ENCODE results near the gene SUCLG2.

Gene SUCLG2

GRCh38 chr3:67468511-67468910 lies 185.9 kb downstream of the SUCLG2 start:
- Histone ChIP-seq H2AFZ (ENCODE audit: low read length) (no peak overlapping the region), H3K27ac (ENCODE audit: low read depth, low read length, poor library complexity, severe bottlenecking) (no peak overlapping the region), H3K9me3 (ENCODE audit: low read length) (no peaks in the 10 kb centered on the region), H3K36me3 (ENCODE audit: insufficient read depth, low read length) (no peaks in the 10 kb centered on the region), H3K9me2 (ENCODE audit: low read depth, low read length) (no peaks in the 10 kb centered on the region), H4K20me1 (ENCODE audit: insufficient read depth, low read length) (no peaks in the 10 kb centered on the region), H3K4me1 (ENCODE audit: insufficient read depth, low read length, severe bottlenecking) (no peaks in the 10 kb centered on the region), H3F3A (ENCODE audit: insufficient read depth, low read length) (no peaks in the 10 kb centered on the region), H3K27me3 (ENCODE audit: insufficient read depth, low read length) (no peaks in the 10 kb centered on the region), H3K4me3 (ENCODE audit: low read depth, low read length, poor library complexity, severe bottlenecking) (no peak overlapping the region), H3K79me2 (ENCODE audit: insufficient read depth, low read length) (no peaks in the 10 kb centered on the region), H3K4me2 (ENCODE audit: low read length) (no peak overlapping the region), H3K9ac (ENCODE audit: low read length) (no peak overlapping the region)
- TF ChIP-seq CTCF (IDR thresholded peaks at IDR 0.05; ENCODE audit: low read length) (no peak), EZH2 (IDR thresholded peaks at IDR 0.05; ENCODE audit: borderline replicate concordance, low read length) (no peak)

GRCh38 chr3:67463656-67464055 lies 190.8 kb downstream of the SUCLG2 start:
- Histone ChIP-seq H3K4me1 (ENCODE audit: insufficient read depth, low read length, severe bottlenecking) (no peaks in the 10 kb centered on the region), H3K9me3 (ENCODE audit: low read length) (no peaks in the 10 kb centered on the region), H3K27ac (ENCODE audit: low read depth, low read length, poor library complexity, severe bottlenecking) (no peak overlapping the region), H3F3A (ENCODE audit: insufficient read depth, low read length) (no peaks in the 10 kb centered on the region), H2AFZ (ENCODE audit: low read length) (no peak overlapping the region), H3K4me2 (ENCODE audit: low read length) (no peak overlapping the region), H3K36me3 (ENCODE audit: insufficient read depth, low read length) (no peaks in the 10 kb centered on the region), H4K20me1 (ENCODE audit: insufficient read depth, low read length) (no peaks in the 10 kb centered on the region), H3K4me3 (ENCODE audit: low read depth, low read length, poor library complexity, severe bottlenecking) (no peak overlapping the region), H3K9ac (ENCODE audit: low read length) (no peak overlapping the region), H3K27me3 (ENCODE audit: insufficient read depth, low read length) (no peaks in the 10 kb centered on the region), H3K9me2 (ENCODE audit: low read depth, low read length) (no peaks in the 10 kb centered on the region; the same call in 1 of the 2 replicates), H3K79me2 (ENCODE audit: insufficient read depth, low read length) (no peaks in the 10 kb centered on the region)
- TF ChIP-seq EZH2 (IDR thresholded peaks at IDR 0.05; ENCODE audit: borderline replicate concordance, low read length): no peak
- no peak for TF ChIP-seq CTCF (IDR thresholded peaks at IDR 0.05; ENCODE audit: low read length)

- Histone ChIP-seq H3K9ac (ENCODE audit: low read length) (no peak overlapping the region), H3K27me3 (ENCODE audit: insufficient read depth, low read length) (no peaks in the 10 kb centered on the region), H3F3A (ENCODE audit: insufficient read depth, low read length) (no peaks in the 10 kb centered on the region), H3K27ac (ENCODE audit: low read depth, low read length, poor library complexity, severe bottlenecking) (no peak overlapping the region), H2AFZ (ENCODE audit: low read length) (no peak overlapping the region), H3K4me2 (ENCODE audit: low read length) (no peak overlapping the region), H3K36me3 (ENCODE audit: insufficient read depth, low read length) (no peaks in the 10 kb centered on the region), H3K9me2 (ENCODE audit: low read depth, low read length) (no peaks in the 10 kb centered on the region; the same call in 1 of the 2 replicates), H3K4me1 (ENCODE audit: insufficient read depth, low read length, severe bottlenecking) (no peaks in the 10 kb centered on the region), H3K4me3 (ENCODE audit: low read depth, low read length, poor library complexity, severe bottlenecking) (no peak overlapping the region), H3K79me2 (ENCODE audit: insufficient read depth, low read length) (no peaks in the 10 kb centered on the region), H3K9me3 (ENCODE audit: low read length) (no peaks in the 10 kb centered on the region), H4K20me1 (ENCODE audit: insufficient read depth, low read length) (no peaks in the 10 kb centered on the region)
- TF ChIP-seq EZH2 (IDR thresholded peaks at IDR 0.05; ENCODE audit: borderline replicate concordance, low read length): no peak
- TF ChIP-seq CTCF (IDR thresholded peaks at IDR 0.05; ENCODE audit: low read length): no peak
Observed at GRCh38 chr3:67462187-67462586, 192.2 kb downstream of the SUCLG2 start.

Data from OCI-LY1 (cell line).